ENCODE results near the gene ADD1.
A peak's percentile ranks its signal among the peaks of the same experiment; 100 is the strongest.

ADD1 gene

DNA sequence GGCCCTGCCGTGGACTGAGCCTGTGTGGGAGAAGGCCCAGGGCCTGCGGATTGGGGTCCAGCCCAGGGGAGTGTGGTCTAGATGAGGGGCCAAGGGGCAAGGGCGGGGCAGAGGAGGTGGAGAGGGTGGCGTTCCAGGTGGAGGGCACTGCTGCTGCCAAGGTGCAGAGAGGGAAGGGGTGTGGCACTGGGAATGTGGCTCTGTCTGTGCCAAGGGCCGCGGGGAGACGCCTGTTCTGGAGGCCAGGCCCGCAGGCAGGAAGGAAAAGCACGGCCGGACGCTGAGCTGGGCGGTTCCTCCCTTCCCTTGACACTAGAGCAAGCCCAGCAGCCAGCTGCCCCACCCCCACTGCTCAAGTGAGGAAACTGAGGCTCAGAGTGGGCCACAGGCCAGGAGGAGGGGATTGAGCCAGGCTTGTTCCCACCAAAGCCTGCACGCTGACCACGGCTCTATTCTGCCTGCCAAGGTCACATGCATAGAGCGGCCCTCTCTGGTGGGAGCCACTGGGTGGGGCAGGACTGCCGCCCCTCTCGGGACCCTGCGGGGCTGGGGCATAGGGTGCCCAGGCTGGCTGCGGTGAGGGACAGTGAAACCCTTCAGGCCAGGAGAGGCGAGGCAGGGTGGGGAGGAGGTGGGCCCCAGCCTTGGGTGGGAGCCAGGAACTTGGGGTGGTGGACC is 37.8 kb upstream of the ADD1 start:
- no peak for DNase-seq

DNA sequence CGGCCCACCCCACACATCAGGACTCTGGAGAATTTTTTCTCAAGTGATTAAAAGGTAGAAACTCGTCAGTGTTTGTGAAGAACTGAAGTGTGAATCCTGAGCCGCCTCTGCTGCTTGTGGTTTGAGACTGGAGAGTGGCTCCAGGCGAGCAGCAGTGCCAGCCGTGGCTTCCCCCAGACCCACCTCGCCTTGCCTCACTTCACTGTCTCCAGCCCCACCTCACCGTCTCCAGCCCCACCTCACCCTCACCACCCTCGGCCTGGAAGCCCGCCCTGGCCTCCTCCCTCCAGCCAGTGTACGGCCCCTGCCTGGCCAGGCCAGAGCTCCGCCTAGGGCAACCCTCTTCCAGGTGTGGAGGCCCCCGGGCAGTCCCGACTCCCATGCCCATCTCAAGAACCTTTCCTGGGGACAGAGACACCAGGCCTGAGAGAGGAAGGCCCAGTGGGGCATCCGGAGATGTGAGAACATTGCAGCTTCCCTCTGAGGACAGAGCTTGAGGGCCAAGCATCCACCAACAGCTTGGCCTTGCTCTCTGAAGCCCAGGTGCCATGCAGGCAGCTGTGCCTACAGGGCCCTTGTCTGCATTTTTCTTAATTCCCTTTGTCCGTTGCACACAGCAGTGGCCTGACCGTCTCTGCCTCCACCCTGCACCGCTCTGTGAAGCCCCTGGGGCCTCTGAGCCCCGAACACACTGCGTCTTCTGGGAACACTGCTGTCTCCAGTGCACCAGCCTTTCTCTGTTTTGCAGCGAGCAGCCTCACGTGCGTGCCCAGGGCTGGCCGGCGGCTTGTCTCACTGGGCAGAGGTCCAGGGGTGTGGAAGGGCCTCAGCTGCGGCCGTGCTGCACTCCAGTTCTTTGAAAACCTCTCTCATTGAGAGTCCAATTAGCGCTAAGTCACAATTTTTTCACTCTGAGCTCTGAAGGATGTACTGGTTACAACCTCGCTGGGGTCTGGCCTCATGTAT is 37.0 kb upstream of the ADD1 start:
- no peak for DNase-seq

DNA sequence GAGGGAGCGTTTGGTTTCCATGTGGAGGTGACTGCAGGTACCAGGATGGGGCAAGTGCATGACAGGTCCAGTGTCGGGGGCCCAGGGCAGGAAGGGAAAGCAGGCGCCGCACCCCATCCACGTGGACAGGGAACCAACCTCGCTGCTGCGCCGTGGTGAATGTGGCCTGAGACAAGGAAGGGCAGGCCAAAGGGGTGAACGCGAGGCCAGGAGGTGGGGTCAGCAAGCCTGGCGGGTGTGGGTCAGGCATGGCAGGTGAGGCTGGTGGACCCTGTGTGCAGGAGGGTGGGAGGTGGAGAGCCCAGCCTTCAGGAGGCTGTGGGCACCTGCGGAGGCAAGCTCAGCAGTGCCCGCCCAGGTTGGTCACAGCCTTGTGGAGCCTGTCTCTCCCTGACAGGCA is 36.1 kb upstream of the ADD1 start:
- no peak for DNase-seq

GRCh38 chr4:2808001-2808400 is 35.6 kb upstream of the ADD1 start:
- no peak for DNase-seq

DNA sequence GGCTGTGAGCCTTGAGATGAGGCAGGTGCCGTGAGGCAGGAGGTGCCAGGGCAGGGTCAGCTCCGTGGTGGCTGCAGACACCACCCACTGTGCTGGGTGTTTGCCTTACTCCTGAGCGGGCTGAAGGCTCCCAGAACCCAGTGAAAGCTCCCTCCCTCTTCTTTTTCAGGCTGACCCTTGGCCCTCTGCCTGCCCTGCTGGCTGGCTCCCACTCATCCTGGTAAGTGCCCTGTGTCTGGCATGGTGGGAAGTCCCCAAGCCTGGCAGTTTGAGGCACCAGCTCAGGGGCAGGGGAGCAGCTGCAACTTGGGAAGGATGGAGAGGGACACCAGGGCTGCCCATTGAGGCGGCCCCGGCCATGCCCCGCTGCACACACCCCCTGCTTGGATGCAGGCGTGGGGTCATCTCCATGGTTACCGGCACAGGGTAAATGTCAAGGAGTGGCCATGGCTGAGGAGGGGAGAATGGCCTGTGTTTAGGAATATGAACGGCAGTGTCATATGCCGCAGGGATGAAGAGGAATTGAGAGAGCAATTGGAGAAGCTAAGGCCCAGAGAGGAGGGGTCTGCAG is 33.9 kb upstream of the ADD1 start:
- peak; percentile 82 for DNase-seq

GRCh38 chr4:2810388-2810787 is 33.3 kb upstream of the ADD1 start:
- no peak for DNase-seq

DNA sequence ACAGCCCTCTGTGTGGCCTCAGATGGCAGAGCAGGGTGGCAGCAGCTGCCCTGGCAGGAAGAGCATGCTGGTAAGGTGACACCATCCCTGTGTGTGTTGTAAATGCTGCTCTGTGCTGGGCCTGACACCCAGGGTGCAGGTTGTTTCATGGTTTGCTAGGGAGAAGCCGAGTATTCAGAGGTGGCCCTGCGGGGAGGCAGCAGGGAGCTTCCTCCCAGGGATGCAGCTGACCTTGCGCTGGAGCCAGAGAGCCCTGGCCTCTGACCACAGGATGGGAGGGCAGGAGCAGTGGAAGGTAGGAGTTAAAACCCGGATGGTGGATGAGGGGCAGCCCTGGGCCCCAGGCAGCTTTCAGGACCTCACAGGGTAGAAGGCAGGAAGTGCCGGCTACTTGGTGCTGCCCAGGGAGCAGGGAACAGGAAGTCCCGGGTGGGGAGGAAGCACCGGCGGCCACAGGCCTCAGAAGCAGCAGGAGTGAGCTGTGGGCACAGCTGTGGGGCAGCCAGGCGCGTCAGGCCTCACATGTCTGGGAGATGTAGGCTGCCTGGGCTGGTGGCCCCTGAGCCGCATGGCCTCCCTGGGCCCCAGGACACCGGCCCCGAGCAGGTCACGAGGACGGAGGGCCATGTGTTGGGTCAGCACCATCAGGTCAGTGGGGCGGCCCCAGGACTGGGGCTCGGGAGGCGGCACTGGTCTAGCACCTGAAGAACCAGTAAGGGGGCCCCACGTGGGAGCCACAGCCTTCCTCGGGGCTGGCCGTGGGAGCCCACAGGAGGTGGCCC is 31.6 kb upstream of the ADD1 start:
- peak; percentile 68 for DNase-seq

DNA sequence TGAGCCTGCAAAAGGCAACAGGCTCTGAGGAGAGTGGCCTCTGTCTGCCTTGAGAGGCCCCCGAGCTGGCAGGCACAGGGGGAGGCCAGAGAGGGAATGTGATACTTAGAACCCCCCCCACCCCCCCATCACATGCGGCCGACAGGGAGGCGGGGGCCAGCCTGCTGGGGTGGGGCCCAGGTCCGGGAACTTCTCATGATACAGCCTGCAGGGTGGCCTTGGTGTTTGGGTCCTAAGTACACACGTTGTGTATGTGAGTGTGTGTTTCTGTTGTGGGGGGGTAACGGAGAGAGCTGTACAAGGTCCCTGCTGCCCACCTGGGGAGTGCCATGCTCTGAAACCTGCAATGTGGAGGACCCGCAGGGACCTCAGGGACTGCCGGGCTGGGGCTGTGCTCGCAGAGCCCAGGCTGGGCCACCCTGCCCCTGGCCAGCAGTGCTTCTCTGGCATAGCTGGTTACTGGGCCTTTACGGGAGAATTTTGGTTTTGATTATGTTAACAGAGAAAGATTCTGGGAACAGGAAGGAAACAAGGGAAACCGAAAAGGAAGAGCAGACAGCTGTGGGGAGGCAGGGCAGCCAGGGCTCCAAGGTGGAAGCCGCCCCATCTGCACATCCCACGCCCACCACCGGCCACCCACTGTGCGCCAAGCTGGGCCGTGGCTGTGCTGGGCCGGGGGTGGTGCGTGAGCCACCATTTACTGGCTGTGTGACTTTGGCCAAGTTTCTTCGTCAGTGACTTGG is 30.9 kb upstream of the ADD1 start:
- DNase-seq = no peak

DNA sequence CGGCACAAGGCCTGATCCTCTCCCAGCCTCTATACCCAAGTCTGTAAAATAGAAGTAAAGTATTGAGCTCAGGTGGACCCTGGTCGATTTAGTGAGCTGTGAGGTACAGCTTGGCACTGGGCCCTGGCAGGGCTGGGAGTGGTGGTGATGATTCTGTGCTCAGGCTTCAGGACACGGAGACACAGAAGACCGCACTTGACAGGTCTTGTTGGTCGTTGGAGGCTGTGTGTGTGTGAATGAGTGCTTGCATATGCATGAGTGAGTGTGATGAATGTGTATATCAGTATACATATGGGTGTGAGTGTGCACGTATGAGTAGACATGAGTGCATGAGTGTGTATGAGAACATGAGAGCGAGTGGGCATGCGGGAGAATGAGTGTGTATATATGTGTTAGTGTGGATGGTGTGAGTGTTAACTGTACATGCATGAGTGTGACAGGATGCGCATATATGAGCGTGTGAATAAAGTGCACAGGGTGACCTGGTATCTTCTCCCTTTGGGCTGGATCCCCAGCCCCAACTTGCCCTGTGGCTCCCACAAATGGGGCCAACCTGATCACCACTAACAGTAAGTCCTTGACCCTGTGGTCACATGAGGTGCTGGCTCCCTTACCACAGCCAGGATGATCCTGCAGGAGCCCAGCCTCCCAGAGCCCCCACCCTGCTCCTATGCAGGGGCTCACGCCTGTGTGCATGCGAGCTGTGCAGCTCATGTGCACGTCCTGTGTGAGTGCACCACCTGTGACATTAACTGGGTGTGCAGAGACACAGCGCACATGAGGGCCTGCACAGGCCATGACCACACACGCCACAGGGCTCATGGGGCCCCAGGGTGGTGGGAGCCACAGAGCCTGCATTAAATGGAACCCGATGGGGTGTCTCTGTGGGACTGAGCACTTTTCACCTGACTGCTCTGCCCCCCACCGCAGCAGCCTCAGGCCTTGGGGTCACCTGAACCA is 29.9 kb upstream of the ADD1 start:
- no peak for DNase-seq

GRCh38 chr4:2814627-2815270 is 28.9 kb upstream of the ADD1 start:
- no peak for DNase-seq

GRCh38 chr4:2816401-2816954 is 27.2 kb upstream of the ADD1 start:
- no peak for DNase-seq

GRCh38 chr4:2817137-2817536 is 26.5 kb upstream of the ADD1 start:
- DNase-seq = no peak

DNA sequence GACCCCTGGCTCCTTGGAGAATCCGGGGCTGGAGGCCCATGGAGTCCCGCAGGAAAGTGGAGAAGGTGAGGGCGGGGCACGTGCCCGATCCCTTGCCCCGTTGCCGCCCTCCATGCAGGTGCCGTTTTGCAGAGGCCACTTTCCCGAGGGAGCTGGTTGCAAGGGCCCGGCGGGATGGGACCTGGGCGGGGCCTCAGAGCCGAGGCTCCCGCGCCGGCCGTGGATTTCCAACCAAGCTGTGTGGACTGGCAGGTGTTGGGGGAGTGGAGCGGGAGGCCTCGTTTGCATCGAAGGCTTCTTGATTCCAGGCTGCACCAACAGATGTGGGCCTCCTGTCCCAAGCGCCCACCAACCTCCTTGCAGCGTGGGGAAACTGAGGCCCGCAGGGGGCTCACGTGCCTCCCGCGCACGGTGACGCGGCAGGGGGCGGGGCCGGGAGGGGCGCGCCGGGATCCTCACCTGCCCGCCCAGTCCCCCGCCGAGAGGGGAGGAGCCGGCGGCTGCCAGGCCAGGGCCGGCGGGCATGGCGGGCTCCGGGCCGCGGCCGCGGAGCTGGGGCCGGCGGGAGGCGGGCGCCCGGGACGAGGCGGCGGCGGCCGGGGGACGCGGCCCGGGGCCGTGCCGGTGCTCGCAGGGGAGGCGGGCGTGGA is 25.8 kb upstream of the ADD1 start:
- peak; percentile 75 for DNase-seq

- peak; percentile 75 for DNase-seq
These were observed 25.2 kb upstream of the ADD1 start for GRCh38 chr4:2818351-2818939.

DNA sequence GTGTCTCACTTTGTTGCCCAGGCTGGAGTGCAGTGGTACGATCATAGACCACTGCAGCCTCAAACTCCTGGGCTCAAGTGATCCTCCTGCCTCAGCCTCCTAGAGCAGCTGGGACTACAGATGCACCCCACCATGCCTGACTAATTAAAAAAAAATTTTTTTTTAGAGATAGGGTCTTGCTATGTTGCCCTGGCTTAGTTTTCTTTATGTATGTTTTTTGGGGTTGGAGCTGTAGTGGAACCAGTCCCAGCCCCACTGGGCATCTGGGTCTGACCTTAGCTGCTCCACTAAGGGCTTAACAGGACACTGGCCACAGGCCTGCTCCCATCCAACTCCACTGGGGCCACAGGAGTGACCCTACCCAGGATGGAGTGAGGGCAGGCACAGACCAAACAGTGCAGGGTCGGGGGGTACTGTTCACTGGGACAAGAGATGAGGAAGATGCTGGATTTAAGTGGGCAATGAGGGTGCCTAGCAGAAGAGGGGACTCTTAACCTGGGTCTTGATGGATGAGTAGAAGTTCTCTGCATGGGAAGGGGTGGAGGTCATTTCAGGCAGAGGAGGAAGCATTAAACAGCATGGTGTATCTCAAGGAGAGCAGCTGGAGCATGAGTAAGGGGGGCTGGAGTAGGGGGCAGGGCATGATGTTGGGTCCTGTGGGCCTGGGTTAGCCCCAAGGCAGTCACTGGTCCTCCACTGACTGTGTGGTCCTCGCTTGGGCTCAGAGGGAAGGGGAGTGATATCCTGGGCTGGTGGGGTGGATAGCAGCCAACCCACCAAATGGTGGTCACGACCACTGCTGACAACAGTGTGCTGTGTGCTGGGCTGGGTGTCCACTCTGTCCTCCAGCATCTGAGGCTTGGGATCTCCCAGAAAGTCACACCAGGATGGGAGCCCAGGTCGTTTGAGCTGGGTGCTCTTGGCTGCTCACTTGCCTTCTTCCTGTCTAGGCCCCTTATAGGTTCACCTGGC is 24.1 kb upstream of the ADD1 start:
- no peak for DNase-seq

GRCh38 chr4:2820216-2820982 is 23.2 kb upstream of the ADD1 start:
- DNase-seq = peak; percentile 90

Measured in NCI-H146 (cell line).